GM19351 (cell line): ENCODE measurements around the gene PCDHA4.
"Not testable (repeated sequence)": the region's sequence is repeated elsewhere in the genome, so short reads cannot be mapped to it uniquely, and the experiment has no call there.

Experiments
- ATAC-seq: cut with Tn5 transposase; IDR thresholded peaks from one replicate; pipeline ENCODE4 v1.9.1; 2021; ENCODE audit warnings: mild to moderate bottlenecking, moderate library complexity; ENCODE audit not compliant: unreplicated experiment

PCDHA4 gene

GRCh38 chr5:140821375-140822280, 14.8 kb downstream of the PCDHA4 start, which contains the start of gene PCDHA5:
PCDHA5 (plus strand) TSS chr5:140821613.
- ATAC-seq: no peak

GRCh38 chr5:140822281-140822629, 15.4 kb downstream of the PCDHA4 start:
- no peak for ATAC-seq

GRCh38 chr5:140822969-140823368, 16.1 kb downstream of the PCDHA4 start:
- not testable (repeated sequence) for ATAC-seq

- no peak for ATAC-seq
Measured at GRCh38 chr5:140823475-140823874, 16.6 kb downstream of the PCDHA4 start.

GRCh38 chr5:140827704-140828361, 21.0 kb downstream of the PCDHA4 start, which contains the start of gene PCDHA6:
PCDHA6 (plus strand) TSS chr5:140827960; CDS start chr5:140828092, 132 bp downstream.
- no peak for ATAC-seq

- ATAC-seq: no peak
Measured at GRCh38 chr5:140828362-140828737, 21.5 kb downstream of the PCDHA4 start.

GRCh38 chr5:140829511-140830501, 22.9 kb downstream of the PCDHA4 start:
- ATAC-seq: not testable (repeated sequence)

GRCh38 chr5:140833993-140834392, 27.1 kb downstream of the PCDHA4 start, which contains the start of gene PCDHA7:
PCDHA7 (plus strand) TSS chr5:140834269; CDS start chr5:140834384, 115 bp downstream.
- ATAC-seq: no peak

- not testable (repeated sequence) for ATAC-seq
Measured at GRCh38 chr5:140834439-140835008, 27.7 kb downstream of the PCDHA4 start.

GRCh38 chr5:140835622-140836510, 29.0 kb downstream of the PCDHA4 start:
- ATAC-seq: no peak

GRCh38 chr5:140840978-140841962, 34.4 kb downstream of the PCDHA4 start, which contains the start of gene PCDHA8:
PCDHA8 (plus strand) TSS chr5:140841187; CDS start chr5:140841322, 135 bp downstream.
- ATAC-seq: no peak

GRCh38 chr5:140842798-140843733, 36.2 kb downstream of the PCDHA4 start:
- ATAC-seq: no peak

- not testable (repeated sequence) for ATAC-seq
Measured at GRCh38 chr5:140848139-140849102, 41.6 kb downstream of the PCDHA4 start, which contains the start of gene PCDHA9. PCDHA9 (plus strand) TSS chr5:140848382; CDS start chr5:140848496, 114 bp downstream.

GRCh38 chr5:140849831-140850634, 43.2 kb downstream of the PCDHA4 start:
- ATAC-seq: not testable (repeated sequence)
